GM18526 (cell line): Measurements from ENCODE around the gene PVALEF.

Experiments
- POLR2A ChIP-seq: IDR thresholded peaks from 3 replicates; pipeline ENCODE4 v1.6.1; 2011; ENCODE audit not compliant: insufficient read length; ENCODE audit errors: extremely low read depth

Gene PVALEF

DNA sequence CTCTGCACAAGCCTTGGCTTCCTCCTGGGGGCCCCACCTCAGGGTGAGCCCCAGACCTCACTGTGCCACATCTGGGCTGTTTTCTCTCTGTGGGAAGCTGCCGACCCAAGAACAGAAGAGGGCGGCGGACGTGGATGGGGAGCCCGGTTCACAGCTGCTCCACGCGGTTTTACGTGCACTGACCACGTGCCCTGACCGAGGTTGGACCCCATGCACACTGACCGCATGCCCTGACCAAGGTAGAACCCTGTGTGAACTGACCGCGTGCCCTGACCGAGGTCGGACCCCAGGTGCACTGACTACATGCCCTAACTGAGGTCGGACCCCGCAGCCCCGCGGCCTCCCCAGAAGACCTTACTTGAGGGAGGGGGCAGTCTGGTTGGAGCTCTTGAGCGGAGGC lies 37.8 kb downstream of the PVALEF start:
- TF ChIP-seq POLR2A = no peak

DNA sequence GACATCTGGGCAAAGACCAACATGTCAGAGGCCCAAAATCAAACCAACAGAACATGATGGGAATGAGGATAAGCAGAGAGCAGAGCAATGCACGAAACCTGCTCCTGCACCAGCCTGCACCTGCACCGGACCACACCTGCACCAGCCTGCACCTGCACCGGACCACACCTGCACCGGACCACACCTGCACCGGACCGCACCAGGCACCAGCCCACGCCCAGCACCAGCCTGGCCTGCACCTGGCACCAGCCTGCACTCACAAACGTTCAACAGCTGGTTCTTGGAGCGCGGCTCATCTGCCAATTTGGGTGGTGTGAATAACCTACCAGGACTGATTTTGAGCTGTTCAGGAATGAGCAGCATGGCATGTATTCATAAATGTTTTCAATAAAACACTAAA lies 39.3 kb downstream of the PVALEF start:
- TF ChIP-seq POLR2A = no peak

DNA sequence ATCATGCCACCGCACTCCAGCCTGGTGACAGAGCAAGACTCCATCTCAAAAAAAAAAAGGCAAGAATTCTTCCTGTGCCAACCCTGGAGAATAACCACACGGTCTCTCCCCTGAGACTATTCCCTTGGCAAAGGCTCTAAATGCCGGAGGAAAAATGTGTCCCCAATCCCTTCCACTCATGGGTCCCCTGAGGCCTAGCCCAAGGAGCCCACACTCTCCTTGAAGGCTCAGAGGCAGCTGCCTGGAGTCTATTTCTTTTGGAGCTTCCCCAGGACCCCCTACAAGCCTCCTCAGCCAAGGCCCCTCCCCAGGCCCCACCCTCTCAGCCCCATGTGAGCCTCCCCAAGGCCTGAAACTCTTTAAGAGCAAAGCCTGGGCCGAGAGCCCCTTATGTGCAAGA lies 40.9 kb downstream of the PVALEF start:
- no peak for TF ChIP-seq POLR2A

DNA sequence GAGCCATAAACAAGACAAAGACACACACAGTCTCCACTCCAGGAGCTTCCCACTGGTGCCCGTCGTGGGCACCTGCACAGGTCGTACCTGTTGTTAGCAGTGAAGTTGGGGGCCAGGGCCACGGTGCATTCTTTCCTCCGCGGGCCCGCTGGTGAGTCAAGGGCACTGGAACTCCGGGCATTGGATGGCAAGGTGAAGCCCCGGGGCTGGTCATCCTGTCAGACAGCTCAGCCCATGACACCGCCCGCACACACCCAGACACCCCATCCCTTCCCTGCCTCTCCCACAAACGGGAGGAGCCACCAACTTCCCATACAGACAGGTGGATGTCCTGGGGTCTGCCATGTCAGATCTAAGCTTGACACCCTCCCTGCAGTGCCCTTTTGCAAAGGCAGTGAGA lies 41.4 kb downstream of the PVALEF start:
- TF ChIP-seq POLR2A = no peak

DNA sequence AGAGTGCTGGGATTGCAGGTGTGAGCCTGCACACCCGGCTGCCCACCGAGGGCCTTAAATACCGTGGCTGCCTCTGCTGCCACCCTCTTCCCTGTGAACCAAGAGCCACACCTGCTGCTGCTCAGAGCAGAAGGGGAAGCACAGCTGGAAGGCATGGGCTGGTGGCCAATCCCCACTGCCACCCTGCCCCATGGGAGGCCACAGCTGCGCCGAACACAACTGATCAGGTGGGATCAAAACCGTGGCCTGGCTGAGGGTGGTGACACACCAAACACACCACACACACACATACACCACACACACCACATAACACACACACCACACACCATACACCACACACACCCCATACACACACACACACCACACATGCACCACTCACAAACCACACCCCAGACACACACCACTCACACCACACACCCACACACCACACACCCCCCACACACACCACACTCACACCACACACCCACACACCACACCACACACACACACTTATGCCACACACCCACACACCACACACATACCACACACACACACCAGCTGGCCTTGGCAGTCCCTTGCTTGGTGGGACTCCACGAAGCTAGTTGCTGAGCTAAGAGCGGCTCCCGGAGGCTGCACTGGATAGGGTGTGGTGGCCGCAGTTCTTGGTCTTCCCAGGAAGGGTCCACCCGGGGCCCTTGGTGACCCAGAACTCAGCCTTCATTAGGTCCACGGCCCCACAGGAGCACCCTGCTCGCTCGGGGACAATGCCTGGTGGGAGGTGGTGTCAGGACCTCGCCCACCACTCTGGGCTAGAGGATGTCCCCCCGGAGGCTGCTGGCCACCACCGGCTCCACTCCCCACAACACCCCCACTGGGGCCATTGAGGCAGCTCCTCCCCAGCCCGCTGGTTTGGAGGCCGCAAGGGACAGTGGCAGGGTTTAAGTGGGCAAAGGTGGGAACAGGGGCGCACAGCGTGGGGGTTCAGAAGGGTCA lies 42.6 kb downstream of the PVALEF start:
- no peak for TF ChIP-seq POLR2A

DNA sequence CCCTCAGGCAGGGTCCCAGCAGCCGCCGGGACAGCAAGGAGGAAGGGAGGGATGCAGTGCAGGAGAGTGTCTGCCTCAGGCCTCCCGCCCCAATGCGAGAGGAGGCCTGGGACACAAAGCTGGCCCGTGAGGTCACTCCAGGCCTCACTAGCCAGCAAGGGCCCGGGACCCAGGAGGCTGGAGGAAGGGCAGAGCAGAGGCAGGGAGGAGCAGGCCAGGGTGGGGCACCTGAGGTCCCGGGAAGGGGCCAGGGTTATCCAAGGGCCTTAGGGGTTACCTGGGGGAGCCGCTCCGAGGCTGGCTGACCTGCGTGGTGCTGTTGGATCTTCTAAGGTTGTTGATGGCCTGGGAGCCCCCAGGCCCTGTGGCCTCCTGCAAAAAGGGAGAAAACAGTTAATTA lies 43.3 kb downstream of the PVALEF start:
- TF ChIP-seq POLR2A = no peak

DNA sequence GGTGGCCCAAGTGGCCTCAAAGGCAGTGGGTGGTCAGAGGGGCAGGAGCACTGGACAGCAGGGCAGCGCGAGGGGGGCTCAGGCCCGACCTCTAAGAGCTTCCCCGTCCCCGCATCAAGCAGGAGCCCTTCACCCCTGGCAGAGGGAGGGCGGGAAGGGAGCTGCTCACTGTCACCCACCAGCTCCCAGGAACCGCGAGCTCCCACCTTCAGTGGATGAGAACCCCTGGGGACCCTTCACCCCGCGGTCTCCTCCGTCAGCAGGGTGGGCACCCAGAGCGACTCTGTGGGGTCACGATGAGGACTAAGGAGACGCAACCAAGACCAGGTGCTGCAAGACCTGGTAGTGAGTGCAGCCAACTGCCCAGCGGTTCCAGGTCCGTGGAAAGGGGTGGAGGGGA lies 43.8 kb downstream of the PVALEF start:
- no peak for TF ChIP-seq POLR2A

DNA sequence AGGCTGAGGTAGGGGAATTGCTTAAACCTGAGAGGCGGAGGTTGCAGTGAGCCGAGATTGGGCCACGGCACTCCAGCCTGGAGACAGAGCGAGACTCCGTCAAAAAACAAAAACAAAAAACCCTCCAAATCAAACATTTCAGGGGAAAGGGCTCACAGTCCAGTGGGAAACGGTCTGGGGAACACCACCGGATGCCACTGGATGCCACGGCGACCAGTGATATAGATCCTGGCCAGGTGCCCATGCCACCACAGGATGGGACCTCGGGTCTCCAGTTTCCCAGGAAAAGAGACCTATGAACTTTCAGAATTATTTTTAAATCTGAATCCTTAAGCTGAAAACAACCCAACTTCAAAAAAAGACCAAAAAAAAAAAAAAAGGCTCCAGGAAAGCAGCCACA lies 45.2 kb downstream of the PVALEF start:
- TF ChIP-seq POLR2A = no peak

DNA sequence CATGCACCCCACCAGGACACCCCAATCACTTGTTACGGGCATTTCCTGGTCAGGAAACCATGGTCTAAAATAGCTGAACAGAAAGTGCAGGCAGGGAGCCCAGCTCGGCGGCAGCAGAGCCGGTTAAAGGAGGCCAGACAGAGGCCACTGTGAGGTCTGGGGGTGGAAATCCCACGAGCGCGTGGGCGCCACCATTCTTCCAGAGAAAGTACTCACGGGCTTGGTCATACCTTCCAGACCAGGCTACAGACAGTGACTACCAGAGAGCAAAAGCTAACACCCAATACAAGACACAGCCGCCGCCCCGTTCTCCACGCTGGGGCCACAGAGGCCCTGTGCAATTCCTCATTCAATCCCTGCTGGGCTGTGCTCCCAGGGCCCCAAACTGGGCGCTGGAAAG lies 45.6 kb downstream of the PVALEF start:
- TF ChIP-seq POLR2A = no peak

DNA sequence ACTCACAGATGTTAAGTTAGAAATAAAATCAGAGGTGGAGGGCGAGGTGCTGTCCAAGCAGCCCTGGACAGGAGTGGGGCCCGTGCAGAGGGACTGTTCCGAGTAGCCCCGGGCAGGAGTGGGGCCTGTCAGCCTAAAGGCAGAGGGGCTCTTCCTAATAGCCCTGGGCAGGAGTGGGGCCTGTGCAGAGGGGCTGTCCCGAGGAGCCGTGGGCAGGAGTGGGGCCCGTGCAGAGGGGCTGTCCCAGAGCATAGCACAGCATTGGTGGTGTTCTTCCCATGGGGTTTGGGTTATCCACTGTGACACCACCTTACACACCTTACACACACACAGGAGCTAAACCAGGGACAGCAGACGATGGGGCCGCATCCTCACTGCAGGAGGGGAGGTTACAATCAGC lies 47.1 kb downstream of the PVALEF start:
- TF ChIP-seq POLR2A = no peak

DNA sequence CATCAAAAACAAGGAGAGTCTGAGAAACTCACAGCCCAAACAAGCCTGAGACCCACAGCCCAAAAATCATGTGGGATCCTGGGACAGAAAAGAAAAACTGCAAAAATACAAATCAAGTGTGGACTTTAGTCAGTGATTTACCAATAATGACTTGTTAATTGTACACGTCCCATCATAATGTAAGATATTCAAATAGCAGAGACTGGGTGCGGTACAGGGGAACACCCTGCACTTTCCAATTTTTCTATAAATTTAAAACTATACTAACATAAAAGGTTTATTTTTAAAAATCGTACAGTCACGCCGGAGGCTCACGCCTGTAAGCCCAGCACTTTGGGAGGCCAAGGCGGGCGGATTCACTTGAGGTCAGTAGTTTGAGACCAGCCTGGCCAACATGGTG lies 48.7 kb downstream of the PVALEF start:
- TF ChIP-seq POLR2A = no peak

DNA sequence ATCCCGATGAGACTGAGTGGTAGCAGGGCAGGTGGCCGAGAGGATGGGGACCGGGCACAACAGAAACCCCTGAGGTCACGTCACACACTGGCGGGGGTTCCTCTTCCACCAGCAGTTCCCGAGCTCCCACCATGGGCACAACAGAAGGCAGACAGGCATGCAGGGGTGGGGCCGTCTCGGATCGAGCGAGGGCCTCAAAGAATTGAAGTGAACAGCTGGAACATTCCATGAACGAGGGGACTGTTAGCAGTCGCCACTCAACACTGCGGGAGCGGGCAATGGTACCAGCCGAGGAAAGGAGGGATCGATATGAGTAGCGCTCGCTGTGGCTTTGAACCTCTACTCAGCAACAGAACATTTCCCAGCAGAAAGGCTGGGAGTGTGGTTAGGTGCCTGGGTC lies 52.2 kb downstream of the PVALEF start:
- no peak for TF ChIP-seq POLR2A

DNA sequence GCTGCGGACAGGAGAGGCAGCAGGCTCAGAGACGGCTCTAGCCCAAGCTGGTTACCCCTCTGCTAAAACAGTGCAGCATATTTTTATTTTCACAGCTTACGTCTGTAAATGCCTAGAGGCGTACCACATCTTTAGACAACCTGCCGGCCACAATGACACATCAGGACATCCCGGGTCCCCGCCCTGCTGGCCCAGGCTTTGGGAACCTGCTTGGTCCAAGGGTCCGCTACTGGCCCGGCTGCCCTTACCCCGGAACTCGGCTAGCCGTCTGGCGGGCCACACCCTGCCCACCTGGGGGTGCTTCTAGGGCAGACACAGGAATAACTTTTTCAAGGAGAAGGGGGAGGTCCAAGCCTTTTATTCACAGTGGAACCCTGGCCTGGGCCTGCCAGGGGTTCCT lies 53.2 kb downstream of the PVALEF start:
- no peak for TF ChIP-seq POLR2A

DNA sequence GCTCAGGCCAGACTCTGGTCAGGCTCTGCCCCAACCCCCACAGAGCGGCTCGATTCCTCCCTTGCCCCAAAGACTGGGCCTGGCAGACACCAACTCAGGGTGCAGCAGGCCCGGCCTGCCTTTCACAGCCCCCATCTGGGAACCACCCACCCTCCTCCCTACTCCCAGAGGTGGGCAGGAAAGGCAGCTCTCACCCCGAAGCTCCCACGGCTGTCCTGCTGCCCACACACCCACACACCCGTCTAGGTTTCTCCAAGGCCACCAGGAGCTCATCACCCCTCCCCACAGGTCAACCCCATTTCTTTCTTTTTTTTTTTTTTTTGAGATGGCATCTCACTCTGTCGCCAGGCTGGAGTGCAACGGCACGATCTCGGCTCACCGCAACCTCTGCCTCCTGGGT lies 53.7 kb downstream of the PVALEF start:
- TF ChIP-seq POLR2A = no peak

DNA sequence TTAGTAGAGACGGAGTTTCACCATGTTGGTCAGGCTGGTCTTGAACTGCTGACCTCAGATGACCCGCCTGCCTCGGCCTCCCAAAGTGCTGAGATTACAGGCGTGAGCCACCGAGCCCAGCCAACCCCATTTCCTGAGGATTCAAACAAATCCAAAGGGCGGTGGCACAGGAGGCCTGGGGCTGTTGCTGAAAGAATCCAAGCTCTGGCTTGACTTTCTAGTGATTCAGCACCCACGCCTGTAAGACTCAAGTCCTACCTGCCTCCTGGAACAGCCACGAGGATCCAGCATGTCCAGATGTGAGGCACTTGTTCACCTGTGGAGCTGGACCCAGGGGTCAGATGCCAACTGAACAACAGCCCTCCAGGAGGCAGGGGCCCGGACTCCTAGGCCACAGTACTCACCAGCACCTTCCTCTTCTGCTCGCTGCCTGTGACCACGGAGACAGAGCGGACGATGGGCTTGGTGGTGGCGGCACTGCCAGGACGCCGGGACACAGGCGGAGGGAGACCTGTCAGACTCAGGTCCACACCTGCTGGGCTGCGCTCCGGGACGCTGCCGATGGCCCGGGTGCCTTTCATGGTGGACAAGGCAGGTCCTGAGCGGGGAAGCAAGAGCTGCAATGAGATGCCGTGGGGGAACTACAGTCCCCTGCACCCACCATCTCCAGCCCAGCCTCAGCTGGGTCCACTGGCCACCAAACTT lies 54.3 kb downstream of the PVALEF start:
- TF ChIP-seq POLR2A = no peak

DNA sequence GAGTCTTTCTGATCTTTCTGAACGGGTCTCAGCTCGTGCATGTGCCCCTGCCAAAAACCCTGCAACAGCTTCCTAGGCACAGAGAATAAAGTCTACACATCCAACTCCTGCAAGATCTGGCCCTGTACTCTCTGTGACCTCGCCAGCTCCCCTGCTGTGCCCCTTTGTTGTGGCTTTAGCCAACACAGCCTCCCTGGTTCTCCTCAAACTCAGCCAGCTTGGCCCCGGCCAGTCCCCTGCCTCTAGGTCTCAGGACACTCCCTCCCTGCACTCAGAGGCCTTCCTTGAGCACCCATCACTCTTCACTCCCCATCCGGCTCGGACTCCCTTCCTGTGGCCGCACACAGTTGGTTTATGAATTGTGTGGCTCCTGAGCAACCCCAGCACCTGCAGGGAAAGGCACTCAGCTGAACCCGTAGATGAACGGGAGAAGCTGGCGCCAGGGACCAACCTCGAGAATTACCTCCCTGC lies 56.1 kb downstream of the PVALEF start:
- no peak for TF ChIP-seq POLR2A

DNA sequence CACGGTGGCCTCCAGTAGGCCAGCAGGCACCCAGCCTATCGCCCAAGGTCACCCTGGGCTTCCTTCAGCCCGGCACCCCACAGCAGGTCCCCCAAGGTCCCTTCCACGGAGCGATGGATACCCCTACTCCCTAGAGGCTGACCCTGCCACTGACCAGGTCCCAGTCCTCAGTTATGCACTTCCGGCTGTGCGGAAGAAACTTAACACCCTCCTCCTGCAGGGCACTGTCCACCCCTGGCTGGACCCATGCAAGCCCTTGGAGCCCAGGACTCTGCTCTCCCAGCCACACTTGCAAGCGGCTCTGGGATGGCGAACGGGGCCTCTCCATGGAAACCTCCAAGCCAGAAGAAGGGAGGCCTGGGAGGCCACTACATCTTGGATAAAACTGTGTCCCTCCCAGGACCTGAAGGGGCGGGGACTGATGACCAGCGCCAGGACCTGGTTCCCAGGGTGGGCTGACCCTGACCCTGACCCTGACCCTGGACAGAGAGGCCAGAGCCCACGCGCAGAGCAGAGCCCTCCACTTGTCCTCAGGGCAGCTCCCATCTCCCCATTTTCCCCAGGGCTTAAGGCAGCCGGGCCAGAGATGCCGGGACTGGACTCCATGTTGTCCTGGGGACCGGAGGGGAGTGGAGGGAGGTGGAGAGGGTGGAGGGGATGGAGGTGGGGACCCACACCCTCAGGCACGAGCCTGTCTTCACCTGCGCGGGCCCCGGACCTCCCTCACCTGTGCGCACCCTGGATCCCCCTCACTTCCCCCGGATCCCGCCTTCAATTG lies 56.7 kb downstream of the PVALEF start:
- no peak for TF ChIP-seq POLR2A

DNA sequence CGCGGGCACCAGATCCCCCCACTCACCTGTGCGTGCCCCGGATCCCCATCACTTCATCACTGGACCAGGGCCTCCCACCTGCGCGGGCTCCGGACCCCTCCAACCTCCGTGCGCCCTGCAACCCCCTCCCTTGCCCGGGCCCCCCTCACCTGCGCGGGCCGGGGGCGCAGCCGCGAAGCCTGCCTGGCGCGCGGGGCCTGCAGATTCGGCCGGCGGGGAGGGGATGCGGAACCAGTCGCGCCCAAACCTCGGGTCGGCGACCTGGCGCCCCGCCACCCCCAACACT lies 57.3 kb downstream of the PVALEF start:
- TF ChIP-seq POLR2A = no peak
